NCI-H524 treated with DMSO at 0.1 percent for 48 hours (cell line): Measurements from ENCODE around the gene GUCA1C.

ENCODE experiments used
- DNase-seq: peaks from one replicate; lab custom pipeline; 2025; lab: John Stamatoyannopoulos, UW

The GUCA1C gene, protein sequence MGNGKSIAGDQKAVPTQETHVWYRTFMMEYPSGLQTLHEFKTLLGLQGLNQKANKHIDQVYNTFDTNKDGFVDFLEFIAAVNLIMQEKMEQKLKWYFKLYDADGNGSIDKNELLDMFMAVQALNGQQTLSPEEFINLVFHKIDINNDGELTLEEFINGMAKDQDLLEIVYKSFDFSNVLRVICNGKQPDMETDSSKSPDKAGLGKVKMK

DNA sequence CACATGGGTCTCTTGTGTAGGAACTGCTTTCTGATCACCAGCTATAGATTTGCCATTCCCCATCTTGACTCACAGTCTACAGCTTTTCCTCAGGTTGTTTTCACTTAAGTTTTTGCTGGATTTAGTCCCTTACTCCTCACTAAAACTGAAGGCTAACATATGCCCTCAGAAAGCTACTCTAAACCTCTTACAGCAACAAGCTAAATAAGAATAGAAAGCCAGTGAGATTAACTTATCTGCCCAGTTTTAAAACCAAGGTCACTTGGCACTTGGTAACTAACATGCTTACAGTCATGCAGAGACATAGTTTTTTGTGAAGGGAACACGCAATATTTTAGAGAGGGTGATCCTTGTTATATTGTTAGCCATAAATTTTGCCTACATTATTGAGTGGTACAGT lies at the start of gene GUCA1C:
TSS of gene GUCA1C (minus strand) at position 180 of the 400 bp plus-strand sequence. CDS start at position 63, 117 bp downstream.
- DNase-seq, result no peak

DNA sequence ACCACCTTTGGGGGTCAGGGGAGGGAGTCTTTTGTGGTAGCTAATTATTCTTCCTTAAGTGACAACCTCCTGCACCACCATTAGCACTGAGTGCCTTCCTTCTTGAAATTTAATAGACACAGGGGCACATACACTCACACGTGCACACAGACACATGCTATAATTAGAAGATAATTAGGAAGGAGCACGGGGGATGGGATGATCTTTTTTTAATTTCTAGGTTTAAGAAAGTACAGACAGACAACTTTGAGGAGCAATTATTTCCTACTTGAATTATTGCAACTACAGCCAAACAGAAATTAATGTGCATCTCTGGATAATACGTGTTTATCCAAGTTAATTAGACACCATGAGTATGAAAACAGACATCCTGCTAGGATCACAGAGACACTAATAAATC lies 44.8 kb upstream of the GUCA1C start:
- DNase-seq, result peak; percentile 42

DNA sequence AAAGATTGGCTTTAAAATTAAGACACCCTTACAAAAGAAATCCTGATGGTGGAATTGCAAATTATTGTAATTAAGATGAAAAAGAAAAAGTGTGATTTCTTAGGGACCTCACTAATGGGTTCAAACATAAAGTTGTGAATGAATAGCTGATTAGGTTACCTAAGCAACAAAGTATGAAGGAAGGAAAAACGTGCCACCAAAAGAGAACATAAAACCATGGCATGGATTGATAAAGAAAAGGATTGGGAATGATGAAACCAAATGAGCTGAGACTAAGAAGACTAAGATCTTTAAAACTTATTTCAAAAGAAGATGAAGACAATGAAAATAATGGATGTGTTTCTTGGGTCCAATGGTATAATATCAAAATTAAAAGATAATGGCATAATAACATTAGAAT lies 32.2 kb upstream of the GUCA1C start:
- no peak for DNase-seq

DNA sequence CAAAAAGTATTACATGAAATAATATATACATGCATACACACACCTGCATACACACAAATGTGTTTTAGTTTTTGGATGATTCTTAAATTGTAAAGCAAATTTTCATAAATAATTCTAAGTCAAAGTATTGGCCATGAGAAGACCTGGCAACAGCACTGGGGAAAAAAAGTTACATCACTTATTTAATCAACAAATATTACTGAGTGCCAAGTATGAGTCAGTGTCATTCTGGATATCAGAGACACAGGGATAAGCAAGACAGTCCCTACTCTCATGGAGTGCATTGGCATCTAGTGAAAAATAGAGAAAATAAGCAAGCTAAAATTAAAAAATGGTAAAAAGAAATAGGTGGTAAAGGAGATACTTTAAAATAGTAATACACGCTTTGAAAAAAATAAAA lies 29.4 kb upstream of the GUCA1C start:
- no peak for DNase-seq

DNA sequence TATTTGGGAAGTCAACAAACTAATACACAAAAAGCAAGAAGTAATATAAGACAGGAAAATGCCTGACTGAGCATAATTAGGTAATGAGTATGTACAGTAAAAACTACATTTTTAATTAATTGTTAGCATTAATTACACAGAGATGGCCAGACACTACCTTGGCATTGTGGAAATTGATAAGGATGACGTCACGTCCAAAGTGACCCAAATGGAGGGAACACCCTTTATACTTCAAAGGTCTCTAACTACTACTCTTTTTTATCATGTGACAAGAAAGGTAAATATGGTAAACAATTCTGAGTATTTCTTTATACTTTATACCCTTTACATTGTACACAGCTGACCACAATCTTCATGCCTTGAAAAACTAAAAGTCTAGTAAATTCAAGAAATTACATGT lies 22.4 kb upstream of the GUCA1C start:
- no peak for DNase-seq

DNA sequence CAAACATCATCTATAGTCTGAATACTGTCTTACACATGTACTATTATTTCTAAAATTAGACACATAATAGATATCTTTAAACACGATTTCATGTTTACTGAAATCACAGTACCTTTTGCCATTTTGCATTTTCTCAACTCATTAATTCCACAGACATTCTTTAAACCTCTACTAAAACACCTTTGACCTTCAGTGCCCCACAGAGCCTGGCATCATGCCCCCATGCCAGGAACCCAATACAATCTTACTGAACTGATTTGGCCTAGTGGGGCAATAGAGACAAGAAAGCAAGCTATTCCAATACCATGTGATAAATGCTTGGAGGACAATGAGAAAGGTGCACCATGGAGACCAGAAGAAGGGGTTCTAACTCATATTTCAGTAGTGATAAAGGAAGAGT lies 19.3 kb upstream of the GUCA1C start:
- DNase-seq, result no peak

DNA sequence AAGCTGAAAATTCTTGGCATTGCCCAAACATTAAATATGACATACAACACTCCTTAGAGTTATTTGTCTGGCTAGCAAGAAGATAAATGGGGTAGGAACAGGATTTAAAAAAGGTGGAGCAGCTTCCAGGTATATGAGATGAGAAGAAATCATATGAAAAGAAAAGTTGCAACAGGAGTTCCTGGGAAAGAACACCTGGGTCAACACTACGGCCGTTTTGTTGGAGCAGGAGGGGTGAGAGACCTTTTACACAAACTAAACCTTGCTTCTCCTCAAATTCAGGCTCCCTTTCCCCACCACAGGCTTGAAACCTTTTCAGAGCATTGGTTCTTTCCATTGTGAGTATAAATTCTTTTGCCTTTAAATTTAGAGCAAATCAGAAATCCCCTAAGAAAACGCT lies 18.8 kb upstream of the GUCA1C start:
- DNase-seq, result no peak

DNA sequence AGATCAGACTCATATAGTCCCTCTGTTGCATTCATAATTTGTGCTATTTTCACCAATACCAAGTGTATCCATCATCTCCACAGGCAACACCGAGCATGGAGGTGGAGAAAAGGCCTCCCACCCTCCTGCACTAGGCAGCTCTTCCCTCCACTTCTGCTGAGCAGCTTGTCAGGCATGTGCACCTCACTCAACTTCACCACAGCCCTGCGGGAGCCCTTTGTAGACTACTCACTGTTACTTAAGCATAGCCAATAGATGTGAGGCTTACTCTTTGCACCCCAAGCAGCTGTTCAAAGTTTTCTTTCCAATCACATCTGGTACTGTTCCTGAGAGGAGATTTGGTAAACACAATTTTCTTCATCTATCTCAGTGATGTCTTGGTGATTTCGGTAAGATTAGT lies 16.9 kb upstream of the GUCA1C start:
- no peak for DNase-seq

DNA sequence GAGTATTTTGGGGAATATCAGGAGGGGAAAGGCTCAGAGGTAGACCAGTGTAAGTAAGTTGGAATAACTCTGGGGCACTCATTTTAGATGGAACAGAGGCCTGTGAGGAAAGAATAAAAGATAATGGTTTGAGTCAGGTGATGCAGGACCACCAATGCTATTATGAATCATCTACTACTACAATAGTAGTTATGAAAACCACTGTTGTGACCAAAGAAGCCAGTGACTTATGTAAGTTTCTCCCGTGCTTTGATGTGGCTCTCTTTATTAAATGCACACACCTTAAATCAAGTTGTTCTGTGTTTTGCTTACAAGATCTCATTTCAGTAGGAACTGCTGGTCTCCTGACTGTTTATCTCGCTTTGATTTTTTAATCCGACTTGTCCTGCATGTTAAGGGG lies 13.1 kb upstream of the GUCA1C start:
- no peak for DNase-seq

DNA sequence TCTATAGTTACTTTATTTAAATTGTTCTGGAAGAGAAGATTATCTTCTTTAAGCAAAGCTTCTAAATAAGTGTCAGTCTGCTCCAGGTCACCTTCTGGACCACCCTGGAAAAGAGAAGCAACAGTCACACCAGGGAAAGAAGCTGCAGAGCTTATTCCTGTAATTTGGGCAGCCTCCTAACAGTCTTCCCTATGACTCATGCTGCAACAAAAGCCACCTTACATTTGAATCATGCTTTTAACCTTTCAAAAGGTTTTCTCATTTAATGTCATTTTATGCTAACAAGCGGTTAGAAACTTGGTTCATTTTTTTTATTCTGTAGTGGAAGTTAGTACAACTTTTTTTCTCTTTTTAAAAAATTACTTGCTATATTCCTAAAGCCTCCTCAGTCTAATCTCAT lies 5.3 kb upstream of the GUCA1C start:
- no peak for DNase-seq

DNA sequence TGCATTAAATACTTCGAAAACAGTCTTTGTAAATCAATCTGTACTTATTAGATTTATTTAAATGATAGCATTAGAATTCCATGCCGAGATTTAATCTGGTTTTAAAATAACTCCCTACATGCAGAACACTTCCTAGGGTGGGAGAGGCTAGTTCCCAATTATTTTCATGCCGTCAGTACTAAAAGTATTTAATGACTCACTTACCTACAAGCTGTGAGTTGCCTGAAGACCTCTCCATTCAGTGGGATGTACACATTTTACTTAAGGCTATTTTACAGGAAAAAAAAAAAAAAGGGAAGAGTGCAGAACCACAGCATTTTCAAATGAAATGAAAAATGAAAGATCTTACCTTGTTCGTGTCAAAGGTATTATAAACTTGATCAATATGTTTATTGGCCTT lies 469 bp downstream of the GUCA1C start:
- DNase-seq, result no peak

DNA sequence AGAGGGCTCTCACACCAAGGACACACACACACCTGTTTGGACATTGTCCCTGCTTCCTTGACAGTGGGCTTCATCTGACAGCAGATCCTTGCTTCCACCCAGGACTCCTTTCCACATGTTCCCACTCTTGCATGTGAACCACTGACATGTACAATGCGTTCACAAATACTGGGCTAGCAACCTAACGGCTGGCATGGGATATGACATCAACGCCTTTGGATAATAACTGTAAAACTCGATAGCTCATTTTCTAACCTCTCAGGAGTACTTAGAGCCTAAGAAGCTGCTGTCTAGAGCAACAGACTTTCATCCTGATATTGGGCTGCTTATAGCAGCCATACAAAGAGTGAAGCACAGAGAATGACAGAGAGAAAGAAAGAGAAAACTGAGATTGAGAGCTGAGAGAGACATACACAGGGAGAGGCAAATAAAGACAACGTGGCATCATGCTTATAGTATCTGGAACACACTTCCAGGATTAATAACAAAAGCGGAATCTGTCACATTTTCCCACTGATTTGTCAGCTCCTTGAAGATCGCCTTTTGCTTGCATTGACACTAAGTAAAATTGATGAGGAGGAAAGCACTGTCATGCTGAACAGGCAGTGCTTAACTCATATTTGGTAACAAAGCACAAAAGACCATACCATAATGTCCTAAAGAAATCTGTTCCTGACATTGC lies 1.7 kb downstream of the GUCA1C start:
- DNase-seq, result peak; percentile 92

DNA sequence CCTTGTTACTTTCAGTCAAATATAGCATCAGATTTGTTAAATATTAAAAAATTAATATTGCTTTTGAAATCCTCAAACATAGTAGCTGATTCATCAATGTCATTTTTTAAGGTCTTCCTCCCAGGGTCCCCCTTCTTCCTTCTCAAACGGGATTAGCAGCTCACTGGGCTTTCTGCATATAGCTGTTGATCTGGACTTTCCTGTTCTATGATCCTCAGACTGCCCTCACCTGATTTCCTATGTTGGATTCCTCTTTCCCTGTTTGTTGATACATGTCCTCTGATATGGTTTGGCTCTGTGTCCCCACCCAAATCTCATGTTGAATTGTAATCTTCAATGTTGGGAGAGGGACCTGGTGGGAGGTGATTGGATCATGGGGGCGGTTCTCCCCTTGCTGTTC lies 5.8 kb downstream of the GUCA1C start:
- no peak for DNase-seq

DNA sequence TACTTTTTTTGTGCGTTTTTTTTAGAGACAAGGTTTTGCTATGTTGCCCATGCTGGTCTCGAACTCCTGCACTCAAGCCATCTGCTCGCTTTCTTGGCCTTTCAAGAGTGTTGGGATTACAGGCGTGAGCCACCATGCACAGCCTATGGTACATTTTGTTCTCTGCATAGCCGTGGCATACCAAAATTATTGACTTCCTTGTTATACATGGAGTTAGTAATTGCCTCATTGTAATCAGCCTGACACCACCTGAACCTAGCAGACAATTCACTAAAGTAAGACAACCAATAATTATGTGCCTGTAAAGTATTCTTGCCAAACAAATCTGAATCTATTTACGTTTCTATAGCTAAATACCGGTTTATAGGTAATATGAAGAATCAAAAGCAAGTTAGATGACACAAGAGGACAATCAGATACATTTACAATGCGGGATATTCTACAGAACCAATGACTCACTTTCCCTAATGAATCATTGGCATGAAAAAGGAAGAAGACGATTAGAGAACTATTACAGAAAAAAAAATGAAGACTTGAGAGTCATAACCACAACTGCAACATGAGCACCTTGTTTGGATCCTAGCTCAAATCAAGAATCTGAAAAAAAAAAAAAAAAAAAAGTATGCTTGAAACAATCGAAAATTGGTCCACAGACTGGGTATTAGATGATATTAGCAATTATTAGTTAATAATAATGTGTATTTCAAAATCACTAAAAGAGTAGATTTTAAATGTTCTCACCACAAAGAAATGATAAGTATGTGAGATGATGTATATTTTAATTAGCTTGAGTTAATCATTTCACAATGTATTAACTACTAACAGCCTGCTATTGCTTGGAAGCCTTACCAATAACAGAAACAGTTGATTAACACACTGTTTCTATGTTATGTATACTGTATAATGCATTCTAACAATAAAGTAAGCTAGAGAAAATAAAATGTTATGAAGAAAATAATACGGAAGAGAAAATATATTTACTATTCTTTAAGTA lies 7.1 kb downstream of the GUCA1C start:
- no peak for DNase-seq

DNA sequence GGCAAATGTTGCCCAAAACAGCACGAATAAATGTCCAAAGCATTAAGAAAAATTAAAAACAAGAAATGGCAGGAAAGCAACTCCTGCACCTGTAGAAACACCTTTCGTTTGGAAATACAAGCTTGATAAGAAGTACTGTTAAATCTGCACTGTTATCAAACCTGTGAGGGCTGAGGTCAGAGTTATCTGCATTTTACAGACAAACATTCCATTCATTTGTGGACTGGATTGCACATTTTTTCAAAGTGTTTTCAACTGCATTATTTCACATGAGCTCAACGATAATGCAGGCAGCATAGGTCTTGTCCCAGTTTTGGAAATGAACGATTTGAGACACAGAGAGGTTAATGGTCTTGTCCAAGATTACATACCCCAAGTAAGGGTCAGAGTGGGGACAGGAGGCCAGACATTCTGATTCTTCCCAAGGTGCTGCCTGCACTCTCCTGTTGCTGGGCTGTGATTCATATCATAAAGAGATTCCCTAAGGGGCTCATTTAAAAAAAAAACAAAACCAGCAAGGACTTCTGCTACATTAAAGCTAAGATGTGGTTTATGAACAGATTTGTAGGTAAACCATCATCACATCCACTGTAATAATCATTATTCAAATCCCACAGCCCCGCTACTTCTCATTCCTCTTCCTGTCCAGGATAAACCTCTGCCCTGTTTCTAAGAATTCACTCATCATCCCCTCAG lies 13.0 kb downstream of the GUCA1C start:
- no peak for DNase-seq

DNA sequence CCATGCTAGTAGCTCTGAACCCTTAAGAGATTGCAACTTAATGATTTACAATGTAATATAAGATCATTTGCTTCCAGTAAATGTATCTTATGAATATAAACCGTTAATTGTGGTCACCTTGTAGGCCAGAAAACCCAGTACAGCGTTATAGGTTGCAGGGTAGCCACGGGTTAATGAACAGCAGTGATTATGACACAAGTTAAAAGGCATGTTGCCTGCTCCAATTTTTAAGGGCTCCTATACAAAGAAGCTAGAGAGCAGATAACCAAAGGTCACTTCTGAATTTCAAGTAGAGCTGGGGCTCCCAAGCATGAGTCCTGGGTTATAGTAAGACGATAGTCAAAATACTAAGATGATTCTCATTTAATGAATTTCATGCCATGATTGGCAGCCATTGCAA lies 13.5 kb downstream of the GUCA1C start:
- no peak for DNase-seq

DNA sequence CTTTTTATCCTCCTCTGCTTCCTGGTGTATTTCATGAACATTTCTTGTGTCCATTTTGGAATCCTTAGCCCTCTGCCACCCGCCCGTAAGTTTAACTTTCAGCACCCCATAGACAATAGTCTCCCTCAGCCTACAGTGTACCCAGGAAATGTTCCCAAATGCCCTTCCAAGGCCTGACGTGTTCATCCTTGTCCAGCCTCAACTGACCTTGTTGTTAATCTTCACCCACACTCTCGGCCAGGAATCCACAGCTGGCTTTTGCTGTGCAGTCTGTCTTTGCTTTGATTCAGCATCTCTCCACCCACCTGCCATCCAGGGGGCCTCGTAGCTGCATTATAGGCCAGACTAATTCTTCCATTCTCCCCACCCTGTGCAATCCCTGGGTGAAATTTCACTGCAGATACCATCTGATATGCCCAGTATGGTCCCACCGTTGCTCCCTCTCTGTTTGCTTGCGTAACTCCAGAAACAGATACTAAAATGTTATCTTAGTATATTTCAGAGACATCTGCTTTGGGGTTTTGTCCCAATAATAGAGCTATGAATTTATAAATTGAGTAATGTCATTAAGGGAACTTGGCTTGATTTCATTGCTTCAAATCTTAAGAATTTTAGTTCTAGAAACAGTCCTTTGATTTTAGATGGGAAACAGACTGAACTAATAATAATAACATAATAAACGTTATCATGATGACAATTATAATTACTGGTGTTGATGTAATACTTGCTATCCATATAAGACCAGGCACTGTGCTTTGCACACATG lies 16.6 kb downstream of the GUCA1C start:
- peak; percentile 98 for DNase-seq

DNA sequence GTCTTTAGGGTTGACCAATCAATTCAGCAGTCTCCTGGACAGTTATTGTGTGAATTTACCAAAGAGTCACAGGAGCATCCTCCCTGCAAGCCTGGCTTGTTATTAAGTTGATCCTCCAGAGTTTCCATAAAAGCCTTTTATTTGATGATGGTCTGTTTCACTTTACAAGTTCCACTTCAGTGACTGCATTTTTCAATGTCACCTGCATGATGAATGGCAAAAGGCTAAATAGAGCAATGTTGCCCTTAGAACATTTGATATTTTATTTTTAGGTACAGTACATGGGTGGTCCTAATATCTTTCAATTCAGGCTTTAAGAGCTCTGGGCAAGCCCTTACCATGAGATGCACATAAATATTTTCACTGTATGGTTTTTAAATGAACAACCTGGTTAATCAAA lies 22.6 kb downstream of the GUCA1C start:
- no peak for DNase-seq

DNA sequence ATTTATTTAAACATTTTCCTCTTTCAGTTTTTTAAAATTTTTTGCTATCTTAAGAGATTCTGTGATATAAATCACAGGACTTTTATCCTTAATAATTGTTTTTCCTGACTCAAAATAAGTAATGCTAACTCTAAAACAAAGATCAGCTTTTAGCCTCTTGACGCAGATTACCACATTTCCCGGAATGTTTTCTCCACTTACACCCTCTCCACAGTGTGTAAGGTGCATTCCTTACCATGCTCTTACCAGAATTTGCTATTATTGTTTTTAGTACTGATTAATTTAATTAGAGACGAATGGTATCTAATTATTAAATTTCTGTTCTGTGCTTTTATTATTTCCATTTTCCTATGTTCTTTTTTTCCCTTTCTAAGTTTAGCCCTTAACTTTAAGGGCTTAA lies 34.8 kb downstream of the GUCA1C start:
- DNase-seq, result no peak

DNA sequence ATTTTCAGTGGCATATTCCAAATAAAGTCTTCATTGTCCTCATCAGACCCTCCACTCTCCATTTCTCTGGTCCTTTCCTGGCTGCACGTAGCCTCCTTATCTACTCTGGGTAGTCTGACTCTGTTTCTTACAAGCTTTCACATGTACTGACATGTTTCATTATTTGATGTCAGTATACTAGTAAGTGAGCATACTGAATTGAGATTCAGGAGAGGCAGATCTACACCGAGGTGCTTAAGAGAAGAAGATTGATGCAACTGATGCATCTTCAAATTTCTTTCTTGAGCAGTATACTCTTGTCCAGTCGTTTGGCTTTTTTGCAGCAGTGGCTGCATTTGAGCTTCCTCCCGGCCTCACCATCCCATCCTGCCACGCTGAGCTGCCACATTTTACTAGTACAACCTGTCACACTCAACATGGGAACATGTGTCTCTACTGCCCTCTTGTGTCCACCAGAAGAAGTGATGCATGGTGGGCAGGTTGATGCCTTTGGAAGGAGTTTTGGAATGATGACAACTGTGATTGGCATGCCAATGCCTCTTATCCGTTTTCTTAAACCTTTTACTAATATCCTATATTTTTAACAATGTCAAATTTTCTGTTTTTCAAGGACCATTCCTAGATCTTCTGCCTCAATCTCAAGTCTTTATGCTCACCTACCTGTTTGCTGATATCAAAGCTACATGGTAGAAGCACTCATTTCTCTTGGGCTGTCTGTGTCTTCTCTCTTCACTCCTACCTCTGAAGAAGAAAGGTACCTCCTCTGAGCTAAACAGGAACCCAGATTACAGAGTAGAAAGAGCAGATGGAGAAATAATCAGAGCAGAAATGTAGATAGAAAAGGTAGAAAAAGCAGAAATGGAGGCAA lies 38.7 kb downstream of the GUCA1C start:
- DNase-seq, result peak; percentile 80

DNA sequence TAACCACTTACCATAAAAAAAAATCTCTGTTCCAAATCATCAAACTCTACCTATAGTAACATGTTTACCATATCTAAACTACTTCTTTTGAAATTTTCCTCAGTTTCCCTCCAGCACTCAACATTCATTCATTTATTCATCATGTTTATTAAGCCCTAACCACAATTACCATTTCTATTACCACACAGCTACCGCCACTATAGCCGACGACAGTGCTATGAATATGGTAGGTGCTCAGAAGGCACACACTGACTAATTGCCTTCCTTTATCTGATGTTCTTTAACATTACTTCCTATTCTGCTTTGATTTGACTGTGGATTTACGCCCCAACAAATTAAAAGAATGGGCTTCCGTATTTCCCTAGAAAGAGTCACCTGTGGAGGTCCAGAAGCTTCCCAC lies 43.9 kb downstream of the GUCA1C start:
- DNase-seq, result no peak
